GM21367 (cell line): ENCODE results near the gene C1R.

ENCODE experiments used
- ATAC-seq: cut with Tn5 transposase; IDR thresholded peaks from one replicate; pipeline ENCODE4 v1.9.1; 2021; ENCODE audit not compliant: unreplicated experiment

The C1R gene

DNA sequence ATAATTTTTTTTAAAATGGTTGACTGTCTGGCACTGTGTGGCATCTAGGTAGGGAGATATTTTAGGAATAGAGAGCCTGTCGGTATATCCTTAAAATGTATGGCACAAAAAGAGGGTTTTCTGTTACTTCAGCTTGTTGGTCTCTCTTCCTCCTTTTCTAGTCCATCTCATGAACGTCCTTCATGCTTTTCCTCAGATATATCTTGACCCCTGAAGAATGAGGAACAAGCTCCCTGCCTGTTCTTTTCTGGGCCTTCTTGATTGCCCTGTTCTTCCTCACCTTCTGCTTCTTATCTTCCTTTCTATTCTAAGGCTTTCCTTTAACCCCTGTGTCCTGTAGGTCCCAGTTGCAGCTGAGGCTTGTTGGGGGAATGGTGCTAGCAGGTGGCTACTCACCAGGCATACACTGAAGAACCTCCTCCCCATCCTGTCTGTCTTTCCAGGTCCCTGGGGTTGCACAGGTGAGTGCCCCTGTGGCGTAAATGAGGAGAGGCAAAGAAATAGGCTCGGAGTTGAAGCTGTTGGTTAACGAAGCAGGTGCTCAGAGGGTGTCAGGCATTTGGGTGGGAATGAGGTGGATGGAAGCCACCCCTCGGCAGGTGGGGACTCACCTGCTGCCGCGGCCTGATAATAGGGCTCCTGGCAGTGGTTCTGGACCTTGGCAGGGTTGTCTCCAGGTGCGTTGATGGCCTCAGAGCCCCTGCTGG, 7.2 kb upstream of the C1R start:
- no peak for ATAC-seq

GRCh38 chr12:7096979-7097378, 4.7 kb upstream of the C1R start:
- no peak for ATAC-seq

DNA sequence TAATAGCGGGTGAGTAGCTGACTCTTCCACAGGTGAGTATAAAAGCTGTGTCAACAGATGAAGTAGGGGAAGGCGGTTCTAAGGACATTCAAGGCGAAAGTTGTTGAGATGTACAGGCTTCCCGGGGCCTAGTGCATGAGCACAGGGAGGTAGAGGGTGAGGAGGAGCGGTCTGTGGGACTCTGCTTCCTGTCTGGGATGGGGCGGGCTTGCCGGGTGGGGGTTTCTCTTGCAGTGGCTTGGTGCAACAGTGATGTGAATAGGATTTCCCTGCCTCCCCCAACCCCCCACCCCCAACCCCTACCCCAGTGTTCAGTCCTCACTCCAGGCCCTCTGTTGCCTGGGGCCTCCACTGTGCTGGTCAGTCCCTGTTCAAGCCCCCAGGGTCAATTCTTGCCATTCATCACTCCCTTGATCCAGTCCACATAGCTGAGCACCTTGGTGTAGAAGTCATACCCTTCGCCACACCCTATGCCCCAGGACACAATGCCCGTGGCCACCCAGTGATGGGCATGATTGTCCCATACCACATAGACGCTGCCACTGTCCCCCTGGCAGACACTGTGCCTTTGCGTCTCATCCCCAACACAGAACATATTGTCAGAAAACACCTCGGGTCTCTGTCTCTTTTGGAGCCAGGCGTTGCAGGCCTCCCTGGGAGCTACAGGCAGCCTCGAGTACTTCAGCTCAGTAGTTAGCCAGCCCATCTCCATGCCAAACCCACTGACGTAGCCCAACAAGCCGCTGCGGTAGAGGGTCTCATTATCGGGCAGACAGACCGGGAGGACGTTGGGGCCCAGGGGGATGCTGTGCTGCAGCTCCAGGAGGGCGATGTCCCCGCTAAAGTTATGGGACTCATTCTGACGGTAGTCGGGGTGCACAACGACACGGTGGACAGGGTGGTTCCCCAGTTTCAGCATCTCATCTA, 4.0 kb upstream of the C1R start:
- no peak for ATAC-seq

- no peak for ATAC-seq
Observed at GRCh38 chr12:7093892-7094291, 1.6 kb upstream of the C1R start.

DNA sequence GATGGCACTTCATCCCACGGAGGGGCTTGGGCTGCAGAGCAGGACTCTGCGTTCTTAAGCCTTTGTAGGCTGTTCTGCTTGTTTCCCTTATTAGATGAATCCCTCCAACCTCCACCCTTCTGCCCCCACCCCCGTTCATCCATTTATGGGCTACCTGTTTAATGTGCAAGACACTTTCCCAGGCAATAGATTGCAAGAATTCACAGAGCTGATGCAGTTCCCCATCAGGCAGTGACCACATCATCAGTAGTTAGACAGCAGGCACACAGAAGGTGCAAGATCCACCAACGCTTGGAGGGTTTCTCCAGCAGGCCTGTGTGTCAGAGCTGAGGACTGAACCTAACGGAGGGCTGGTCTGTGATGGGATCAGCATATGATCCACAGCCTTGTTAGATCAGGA, 1.2 kb upstream of the C1R start:
- ATAC-seq, result no peak

- no peak for ATAC-seq
Observed at GRCh38 chr12:7092986-7093460, 778 bp upstream of the C1R start.

DNA sequence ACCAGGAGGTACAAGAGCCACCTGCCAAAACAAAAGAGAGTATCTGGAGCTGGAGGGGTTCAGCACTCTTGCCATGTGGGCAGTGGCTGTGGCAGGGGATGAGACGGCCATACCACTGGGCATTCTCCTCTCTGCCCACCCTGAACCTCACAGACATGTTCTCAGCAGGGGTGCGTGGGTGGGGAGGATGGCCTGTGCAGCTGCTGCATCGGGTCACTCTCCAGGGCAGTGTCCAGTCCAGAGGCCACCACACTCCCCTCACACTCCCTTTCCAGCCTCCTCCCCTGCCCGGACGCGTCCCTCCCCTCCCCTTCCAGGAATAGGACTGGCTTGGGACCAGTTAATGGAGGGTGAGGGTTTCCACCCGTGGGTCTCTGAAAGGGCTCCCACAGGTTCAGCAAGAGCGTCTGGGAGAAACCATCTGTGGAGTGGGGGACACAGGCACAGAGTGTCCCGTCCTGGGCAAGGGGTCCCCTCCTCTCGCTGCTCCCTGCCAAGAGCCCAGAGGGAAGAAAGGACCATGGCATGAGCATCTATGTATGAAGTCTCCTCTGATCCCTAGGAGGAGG, 501 bp downstream of the C1R start:
- ATAC-seq, result no peak

DNA sequence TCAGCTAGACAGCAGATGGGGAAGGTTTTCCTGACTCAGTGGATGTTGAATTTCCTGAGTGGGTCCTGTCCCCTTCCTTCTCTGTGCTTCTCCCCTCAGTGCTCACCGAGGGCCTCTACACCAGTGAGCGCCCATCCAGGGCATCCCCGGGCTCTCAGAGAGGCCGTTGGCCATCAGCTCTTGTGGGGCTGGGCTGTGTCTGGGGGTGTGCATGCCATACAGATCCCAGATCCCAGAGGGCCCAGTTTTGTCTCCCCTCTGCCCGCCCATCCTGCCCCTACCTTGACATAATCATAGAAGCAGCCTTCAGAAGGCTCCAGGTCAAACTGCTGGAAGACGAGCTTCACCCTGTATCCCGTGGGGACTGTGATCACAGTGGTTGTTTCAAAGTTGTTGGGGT, 1.1 kb downstream of the C1R start:
- ATAC-seq, result no peak

DNA sequence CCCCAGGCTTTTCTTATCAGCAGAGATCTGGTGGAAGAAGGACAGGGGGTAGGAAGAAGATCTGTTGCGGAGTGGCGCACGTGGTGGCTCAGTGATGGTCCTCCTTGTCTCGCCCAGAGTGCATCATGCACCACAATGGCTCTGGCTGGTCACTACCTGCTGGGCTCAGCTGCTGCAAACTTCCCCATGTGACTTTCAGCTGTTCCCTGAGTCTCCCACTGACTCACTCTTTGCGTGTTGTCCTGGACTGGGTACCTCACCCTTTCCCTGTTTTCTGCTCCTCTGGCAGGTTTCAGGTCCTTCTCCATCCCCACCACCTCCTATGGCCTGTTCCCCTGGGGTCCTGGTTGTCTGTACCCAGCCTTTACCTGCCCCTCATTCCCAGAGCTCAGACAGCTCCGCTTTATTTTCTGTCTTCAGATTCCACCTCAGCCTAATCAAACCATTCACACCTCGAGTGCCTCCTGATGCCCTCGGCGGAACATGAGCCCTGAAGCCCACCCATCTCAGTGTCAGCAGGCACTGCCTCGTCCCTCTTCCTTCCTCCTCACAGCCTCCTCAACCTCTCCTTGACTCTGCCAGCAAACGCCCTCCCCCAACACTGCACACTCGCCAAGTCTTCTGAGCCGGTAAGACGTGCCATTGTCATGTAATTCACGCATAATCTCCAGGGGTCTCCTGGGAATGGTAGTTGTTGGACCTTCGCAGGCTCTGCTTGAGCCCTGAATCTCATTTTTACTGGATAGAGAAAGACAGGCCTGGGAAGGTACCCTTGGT, 1.8 kb downstream of the C1R start:
- no peak for ATAC-seq

GRCh38 chr12:7089196-7089871, 2.9 kb downstream of the C1R start:
- no peak for ATAC-seq

- no peak for ATAC-seq
Observed at GRCh38 chr12:7083125-7083524, 9.1 kb downstream of the C1R start.

GRCh38 chr12:7081037-7081436, 11.2 kb downstream of the C1R start:
- no peak for ATAC-seq

DNA sequence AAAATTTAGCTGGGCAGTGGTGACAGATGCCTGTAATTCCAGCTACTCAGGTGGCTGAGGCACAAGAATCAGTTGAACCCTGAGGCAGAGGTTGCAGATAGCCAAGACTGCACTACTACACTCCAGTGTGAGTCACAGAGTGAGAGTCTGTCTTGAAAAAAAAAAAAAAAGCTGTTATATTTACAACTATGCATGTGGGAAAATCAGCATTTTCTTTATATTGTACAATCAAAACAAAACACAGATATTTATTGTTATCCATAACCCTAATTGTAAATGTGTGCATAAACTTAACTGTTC, 12.5 kb downstream of the C1R start:
- no peak for ATAC-seq

- ATAC-seq, result no peak
Observed at GRCh38 chr12:7078163-7078562, 14.1 kb downstream of the C1R start.

DNA sequence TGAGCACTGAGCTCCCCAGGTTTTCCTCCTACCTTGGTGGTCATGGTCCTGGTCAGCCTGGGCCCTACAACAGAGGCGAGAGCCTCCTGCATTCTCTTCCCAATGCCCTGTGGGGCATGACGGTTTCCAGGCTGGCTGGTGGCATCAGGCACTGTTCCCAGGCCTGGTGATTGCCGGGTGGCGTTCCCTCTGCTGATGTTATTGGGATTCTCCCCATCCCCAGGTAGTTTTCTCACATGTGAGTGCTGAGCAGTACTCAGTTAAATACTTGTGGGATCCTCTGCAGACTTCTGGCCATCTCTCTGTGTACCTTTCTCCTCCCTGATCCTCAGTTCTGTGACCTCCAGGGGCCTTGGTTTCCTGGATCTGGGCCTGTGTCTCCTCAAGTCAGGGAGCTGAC, 15.8 kb downstream of the C1R start:
- no peak for ATAC-seq

DNA sequence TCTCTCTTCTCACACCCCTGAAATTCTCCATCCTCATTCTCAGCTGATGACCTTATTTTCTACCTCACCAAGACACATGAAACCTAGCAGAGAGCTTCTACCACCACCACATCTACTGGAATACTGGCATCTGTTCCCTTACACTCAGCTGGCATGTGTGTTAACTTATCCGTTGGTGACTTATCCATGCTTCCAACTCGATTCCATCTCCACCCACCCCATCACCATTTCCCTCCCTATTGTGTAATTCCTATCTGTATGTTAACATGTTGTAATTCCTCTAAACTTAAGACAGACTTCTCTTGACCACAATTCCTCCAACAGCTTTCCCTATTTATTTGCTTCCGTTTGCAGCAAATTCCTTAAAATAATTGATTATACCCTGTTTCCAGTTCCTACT, 16.3 kb downstream of the C1R start:
- ATAC-seq, result no peak

DNA sequence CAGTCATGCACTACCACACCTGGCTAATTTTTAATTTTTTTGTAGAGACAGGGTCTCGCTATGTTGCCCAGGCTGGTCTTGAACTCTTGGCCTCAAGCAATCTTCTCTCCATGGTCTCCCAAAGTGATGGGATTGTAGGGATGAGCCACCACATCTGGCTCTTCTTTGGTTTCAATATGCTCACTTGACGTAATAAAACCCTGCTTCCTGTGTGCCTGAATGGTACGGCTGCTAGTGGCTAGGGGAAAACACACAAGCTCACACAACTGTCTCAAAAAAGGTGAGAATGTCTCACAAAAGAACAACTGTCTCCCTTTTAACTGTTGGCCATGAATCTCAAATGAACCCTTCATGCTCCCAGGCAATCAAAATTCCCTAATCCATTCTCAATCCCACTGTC, 16.7 kb downstream of the C1R start:
- ATAC-seq, result no peak

DNA sequence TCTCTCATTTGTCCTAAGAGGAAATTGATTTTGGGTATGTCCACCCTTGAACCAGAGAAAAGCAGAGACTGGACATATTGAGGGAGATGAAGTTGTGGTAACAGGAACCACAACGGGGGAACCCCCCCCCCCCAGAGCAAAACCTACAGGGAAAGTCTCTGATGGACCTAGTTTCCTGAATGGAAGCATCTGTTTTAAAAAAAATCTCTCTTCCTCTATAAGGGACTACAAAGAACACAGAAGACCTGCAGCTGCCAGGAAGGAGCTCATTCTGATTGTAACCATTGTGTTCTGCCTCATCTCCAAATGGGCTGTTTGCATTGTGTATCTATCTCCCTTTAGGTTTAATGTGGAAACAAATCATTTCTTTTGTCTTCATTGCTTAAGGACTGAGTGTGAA, 18.3 kb downstream of the C1R start:
- ATAC-seq, result no peak

DNA sequence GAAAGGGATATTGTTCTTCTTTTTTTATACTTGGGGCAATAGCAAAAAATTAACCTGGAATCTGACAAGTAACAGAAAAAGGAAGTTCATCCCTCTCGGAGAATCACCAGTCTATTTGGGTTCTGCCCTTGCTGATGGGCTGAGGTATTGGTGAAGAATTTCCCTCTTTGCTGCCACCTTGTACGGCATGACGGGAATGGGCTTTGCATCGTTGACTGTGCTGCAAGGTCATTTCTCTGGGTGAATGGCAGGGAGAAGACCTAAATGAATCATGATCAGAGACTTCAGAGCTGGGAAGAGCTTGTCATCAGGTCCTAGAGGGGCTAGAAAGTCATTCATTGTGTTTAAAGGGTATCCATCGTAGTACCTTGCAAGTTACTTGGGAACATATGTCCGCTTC, 19.7 kb downstream of the C1R start:
- ATAC-seq, result no peak

GRCh38 chr12:7072035-7072434, 20.2 kb downstream of the C1R start:
- ATAC-seq, result no peak

DNA sequence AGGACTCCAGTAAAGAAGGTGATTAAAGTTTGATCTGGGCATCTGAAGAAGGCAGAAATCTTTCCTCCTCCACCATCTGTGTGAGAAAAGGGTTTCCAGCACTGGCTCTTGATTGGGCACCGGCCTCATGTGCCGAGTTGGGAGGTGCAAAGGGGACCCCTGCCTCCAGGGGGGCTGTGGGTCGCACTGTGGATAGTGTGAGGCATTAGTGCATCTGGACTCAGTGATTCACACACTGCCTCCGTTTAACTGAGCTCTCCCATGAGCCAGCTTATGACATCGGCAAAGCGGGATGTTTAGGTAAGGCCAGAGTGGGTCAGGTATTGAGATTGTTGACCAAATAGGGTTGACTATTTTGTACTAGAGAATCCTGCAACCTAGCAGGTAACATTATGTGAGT, 22.9 kb downstream of the C1R start:
- no peak for ATAC-seq
